Central memory CD4-positive, alpha-beta T cell (primary cell): ENCODE data around the gene PARD3.

Experiments
- DNase-seq: peaks from one replicate; pipeline ENCODE4 v3.0.0; 2022

Gene PARD3

GRCh38 chr10:34607894-34608293 is 207.2 kb downstream of the PARD3 start:
- no peak for DNase-seq

- DNase-seq = no peak
Measured at GRCh38 chr10:34606890-34607289, 208.2 kb downstream of the PARD3 start.

DNA sequence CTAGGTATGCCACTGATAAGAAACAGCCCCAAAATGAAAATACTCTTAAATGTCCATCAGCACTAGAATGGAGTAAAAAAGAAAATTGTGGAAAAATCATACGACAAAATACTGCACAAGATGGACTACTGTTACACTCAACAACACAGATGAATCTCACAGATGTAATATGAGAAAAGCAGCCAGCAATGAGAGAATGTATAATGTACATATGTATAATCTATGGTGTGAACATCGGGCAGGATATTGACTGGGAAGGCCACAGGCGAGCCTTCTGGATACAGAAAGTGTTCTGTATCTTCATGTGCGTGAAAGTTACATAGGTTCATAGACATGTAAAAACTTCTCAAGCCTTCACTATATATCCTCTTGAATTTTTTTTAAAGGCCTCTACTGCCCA is 212.6 kb downstream of the PARD3 start:
- no peak for DNase-seq

DNA sequence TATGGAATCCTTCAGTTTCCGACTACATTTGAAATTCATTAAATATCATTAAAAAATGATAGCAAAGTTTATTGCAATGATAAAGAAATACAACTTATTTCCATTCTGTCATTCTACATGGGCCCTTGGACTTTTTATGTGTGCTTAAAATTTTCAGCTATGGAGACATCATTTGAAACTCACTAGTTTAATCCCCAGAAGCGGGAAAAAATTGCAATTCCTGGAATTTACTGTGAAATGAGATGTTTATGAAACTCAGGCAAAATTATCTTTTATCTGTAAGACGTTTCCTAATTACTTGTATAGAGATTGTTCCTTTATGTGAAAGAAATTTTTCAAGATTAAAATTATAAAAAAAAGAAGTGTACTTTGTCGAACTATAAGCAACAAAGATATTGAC is 213.4 kb downstream of the PARD3 start:
- no peak for DNase-seq

DNA sequence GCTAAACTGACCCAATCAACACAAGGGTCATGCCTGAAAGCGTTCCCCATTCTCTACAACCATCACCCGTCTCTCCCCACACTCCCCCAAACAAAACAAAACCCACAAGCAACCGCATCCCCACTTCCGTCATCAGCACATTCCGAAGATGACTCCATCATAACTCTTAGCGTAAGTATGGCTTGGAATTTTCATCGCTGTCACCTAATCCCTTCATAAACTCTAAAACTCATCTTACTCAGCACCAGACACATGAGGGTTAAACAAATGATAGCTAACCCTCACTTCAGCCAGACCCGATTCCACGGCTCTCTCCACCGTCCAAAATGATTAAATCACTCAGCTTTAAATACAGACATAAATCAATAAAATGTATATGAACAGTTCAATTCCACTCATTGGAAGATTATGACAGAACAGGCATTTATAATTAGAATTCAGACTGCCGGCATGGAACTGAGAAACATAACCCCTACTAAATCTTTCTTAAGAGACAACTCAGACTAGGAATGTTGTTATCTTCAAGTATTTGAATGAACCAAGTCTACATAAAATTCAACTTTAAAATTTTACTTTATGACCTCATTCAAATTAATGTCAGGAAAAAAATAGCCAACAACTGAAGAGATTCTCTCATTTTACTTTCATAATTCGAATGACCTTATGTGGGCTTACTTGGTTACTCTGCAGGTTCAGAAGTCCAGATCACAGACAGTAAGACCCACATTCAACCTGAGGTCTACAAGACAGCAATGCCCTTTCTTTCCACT is 215.9 kb downstream of the PARD3 start:
- no peak for DNase-seq

- no peak for DNase-seq
Measured at GRCh38 chr10:34596351-34596750, 218.7 kb downstream of the PARD3 start.

- no peak for DNase-seq
Measured at GRCh38 chr10:34593930-34594329, 221.2 kb downstream of the PARD3 start.

- DNase-seq = no peak
Measured at GRCh38 chr10:34593374-34593890, 221.7 kb downstream of the PARD3 start.

DNA sequence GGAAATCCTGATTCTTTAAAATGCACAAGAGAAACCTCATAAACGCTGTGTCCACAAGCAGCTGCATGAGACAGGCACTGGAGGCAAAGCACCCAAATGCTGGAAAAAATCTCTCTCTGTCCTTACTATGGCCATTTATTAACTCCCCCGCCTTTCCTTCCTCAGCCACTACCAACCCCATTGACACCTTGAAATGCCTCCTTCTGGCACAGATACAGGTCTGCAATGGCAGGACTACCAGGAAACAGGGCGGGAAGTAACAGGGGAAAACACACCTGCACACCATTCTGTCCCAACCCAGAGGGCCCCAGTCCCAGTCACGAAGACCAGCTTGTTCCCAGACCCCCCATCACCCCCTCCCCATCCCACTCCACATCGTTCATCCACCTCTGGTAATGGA is 224.3 kb downstream of the PARD3 start:
- DNase-seq = no peak

GRCh38 chr10:34589275-34589674 is 225.8 kb downstream of the PARD3 start:
- DNase-seq = no peak

DNA sequence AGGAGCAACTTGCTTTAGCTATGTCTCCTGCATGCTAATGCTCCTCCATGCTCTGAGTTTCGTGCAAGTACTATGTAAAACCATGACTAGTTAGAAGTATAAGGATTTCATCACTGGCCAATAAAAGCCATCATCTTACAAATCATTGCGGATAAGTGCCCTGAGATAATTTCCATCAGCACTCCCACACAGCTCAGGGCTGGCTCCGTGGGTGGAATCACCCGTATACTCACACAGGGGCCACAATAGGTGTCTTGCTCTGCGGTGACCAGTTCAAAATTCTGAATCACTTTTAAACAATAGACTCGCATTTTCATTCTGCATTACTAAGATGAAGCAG is 227.4 kb downstream of the PARD3 start:
- DNase-seq = no peak

GRCh38 chr10:34587002-34587679 is 228.0 kb downstream of the PARD3 start:
- no peak for DNase-seq

- DNase-seq = no peak
Measured at GRCh38 chr10:34585422-34586112, 229.5 kb downstream of the PARD3 start.

GRCh38 chr10:34584164-34584563 is 230.9 kb downstream of the PARD3 start:
- DNase-seq = no peak

GRCh38 chr10:34581801-34582532 is 233.1 kb downstream of the PARD3 start:
- DNase-seq = no peak

- DNase-seq = no peak
Measured at GRCh38 chr10:34580643-34581042, 234.5 kb downstream of the PARD3 start.

DNA sequence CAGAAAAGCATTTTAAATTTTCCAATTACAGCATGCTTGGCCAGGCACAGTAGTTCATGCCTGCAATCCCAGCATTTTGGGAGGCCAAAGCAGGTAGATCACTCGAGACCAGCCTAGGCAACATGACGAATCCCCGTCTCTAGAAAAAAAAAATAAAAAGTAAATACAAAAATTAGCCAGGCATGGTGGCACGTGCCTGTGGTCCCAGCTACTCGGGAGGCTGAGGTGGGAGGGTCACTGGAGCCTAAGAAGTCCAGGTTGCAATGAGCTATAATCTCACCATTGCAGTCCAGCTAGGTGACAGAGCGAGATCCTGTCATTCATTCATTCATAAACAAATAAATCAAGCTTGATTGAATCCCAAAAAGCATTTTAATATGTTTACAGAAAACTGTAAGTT is 234.9 kb downstream of the PARD3 start:
- no peak for DNase-seq

DNA sequence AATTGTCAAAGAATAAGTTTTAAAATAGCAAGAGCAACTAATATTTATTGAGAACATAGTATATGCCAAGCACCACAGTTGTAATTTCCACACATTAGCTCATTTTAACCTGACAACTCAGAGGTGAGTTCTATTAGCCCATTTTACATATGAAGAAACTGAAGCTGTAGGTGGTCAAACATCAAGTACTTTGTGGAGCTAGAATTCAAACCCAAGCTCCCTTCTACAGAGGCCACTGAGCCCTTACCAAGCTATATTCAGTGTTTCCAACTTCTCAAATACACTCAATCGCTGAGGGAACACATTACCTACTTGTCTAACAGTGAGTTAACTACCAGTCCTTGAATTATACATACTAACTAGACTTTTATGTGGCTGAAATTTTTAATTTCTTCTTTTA is 236.6 kb downstream of the PARD3 start:
- DNase-seq = no peak

DNA sequence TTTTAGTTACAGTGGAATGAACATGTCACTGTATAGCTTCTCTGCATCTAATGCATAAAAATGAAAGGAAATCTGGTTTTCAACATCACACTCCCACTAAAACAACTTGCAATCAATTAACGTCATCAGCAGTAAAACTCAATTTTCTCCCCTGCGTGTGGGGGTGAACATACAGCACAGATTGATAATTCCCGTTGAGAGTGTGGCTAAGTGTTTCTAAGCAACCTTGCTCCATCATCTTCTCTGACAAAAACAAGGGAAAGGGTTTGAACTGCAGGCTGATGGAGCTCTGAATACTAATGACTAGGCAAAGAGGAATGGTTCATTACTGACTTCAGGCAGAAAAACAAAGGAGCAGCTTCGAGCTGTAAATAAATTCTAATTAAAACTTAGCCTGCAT is 238.3 kb downstream of the PARD3 start:
- DNase-seq = no peak

- no peak for DNase-seq
Measured at GRCh38 chr10:34575882-34576281, 239.2 kb downstream of the PARD3 start.

- no peak for DNase-seq
Measured at GRCh38 chr10:34574353-34574934, 240.7 kb downstream of the PARD3 start.

DNA sequence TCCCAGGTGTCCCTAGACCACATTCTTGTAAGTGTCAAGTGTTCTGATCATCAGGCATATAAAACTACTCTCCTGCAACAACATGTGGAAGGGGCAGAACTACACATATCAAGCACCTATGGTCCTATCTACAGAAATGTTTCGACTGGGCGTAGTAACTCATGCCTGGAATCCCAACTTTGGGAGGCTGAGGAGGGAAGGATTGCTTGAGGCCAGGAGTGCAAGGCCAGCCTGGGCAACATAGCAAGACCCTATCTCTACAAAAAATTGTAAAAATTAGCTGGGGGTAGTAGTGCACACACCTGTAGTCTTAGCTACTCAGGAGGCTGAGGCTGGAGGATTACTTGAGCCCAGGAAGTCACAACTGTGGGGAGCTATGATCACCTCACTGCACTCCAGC is 244.2 kb downstream of the PARD3 start:
- DNase-seq = no peak
